GM21786 (cell line): ENCODE data around the gene PRKCA.

Experiments used
- ATAC-seq: cut with Tn5 transposase; IDR thresholded peaks from one replicate; pipeline ENCODE4 v1.9.1; 2021; ENCODE audit not compliant: unreplicated experiment

The PRKCA gene

GRCh38 chr17:66567234-66568170 is 265.1 kb downstream of the PRKCA start:
- ATAC-seq, result peak; percentile 71

GRCh38 chr17:66569572-66569971 is 267.2 kb downstream of the PRKCA start:
- no peak for ATAC-seq

- no peak for ATAC-seq
These were observed 268.2 kb downstream of the PRKCA start for GRCh38 chr17:66570447-66571195.

GRCh38 chr17:66571745-66572144 is 269.3 kb downstream of the PRKCA start:
- no peak for ATAC-seq

- no peak for ATAC-seq
These were observed 270.7 kb downstream of the PRKCA start for GRCh38 chr17:66573078-66573477.

- ATAC-seq, result no peak
These were observed 271.7 kb downstream of the PRKCA start for GRCh38 chr17:66574123-66574522.

- no peak for ATAC-seq
These were observed 274.1 kb downstream of the PRKCA start for GRCh38 chr17:66576473-66576872.

GRCh38 chr17:66577041-66577440 is 274.6 kb downstream of the PRKCA start:
- no peak for ATAC-seq

GRCh38 chr17:66578781-66579489 is 276.5 kb downstream of the PRKCA start:
- ATAC-seq, result no peak

GRCh38 chr17:66579556-66579955 is 277.1 kb downstream of the PRKCA start:
- ATAC-seq, result no peak

- ATAC-seq, result no peak
These were observed 278.0 kb downstream of the PRKCA start for GRCh38 chr17:66580184-66580955.

GRCh38 chr17:66580956-66581391 is 278.6 kb downstream of the PRKCA start:
- no peak for ATAC-seq

GRCh38 chr17:66582373-66583111 is 280.1 kb downstream of the PRKCA start:
- no peak for ATAC-seq

GRCh38 chr17:66583112-66583748 is 280.8 kb downstream of the PRKCA start:
- ATAC-seq, result no peak

- no peak for ATAC-seq
These were observed 282.5 kb downstream of the PRKCA start for GRCh38 chr17:66584927-66585326.

- no peak for ATAC-seq
These were observed 283.1 kb downstream of the PRKCA start for GRCh38 chr17:66585472-66585871.

GRCh38 chr17:66589892-66590291 is 287.5 kb downstream of the PRKCA start:
- no peak for ATAC-seq

GRCh38 chr17:66593116-66593515 is 290.7 kb downstream of the PRKCA start:
- ATAC-seq, result no peak

GRCh38 chr17:66595893-66596292 is 293.5 kb downstream of the PRKCA start:
- no peak for ATAC-seq
